GM10266 (cell line): ENCODE results near the gene CCDC77.

Experiments used
- DNase-seq: peaks from one replicate; pipeline ENCODE4 v3.0.0; 2012; ENCODE audit errors: extremely low spot score
- TF ChIP-seq, protein P1 (sequence below): IDR thresholded peaks from 2 replicates; pipeline ENCODE4 v1.5.1; 2012; ENCODE audit warnings: mild to moderate bottlenecking, low read depth; ENCODE audit not compliant: control insufficient read depth, insufficient read depth; ENCODE audit errors: missing control alignments

Gene CCDC77

GRCh38 chr12:462936-463705, 61.7 kb downstream of the CCDC77 start:
- no peak for DNase-seq
- TF ChIP-seq, protein P1, sequence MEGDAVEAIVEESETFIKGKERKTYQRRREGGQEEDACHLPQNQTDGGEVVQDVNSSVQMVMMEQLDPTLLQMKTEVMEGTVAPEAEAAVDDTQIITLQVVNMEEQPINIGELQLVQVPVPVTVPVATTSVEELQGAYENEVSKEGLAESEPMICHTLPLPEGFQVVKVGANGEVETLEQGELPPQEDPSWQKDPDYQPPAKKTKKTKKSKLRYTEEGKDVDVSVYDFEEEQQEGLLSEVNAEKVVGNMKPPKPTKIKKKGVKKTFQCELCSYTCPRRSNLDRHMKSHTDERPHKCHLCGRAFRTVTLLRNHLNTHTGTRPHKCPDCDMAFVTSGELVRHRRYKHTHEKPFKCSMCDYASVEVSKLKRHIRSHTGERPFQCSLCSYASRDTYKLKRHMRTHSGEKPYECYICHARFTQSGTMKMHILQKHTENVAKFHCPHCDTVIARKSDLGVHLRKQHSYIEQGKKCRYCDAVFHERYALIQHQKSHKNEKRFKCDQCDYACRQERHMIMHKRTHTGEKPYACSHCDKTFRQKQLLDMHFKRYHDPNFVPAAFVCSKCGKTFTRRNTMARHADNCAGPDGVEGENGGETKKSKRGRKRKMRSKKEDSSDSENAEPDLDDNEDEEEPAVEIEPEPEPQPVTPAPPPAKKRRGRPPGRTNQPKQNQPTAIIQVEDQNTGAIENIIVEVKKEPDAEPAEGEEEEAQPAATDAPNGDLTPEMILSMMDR, result no peak

- DNase-seq, result no peak
- TF ChIP-seq, protein P1, result no peak
Observed at GRCh38 chr12:464484-465267, 63.2 kb downstream of the CCDC77 start.

- TF ChIP-seq, protein P1, result no peak
- DNase-seq, result no peak
Observed at GRCh38 chr12:466039-466438, 64.6 kb downstream of the CCDC77 start.

- DNase-seq, result no peak
Observed at GRCh38 chr12:466762-467161, 65.3 kb downstream of the CCDC77 start.

GRCh38 chr12:467591-467990, 66.1 kb downstream of the CCDC77 start:
- DNase-seq, result no peak
- TF ChIP-seq, protein P1, result no peak

More at GRCh38 chr12:466762-467161, 65.3 kb downstream of the CCDC77 start:
- TF ChIP-seq, protein P1, result no peak

- DNase-seq, result no peak
Observed at GRCh38 chr12:468671-469389, 67.4 kb downstream of the CCDC77 start.

More at GRCh38 chr12:468671-469389, 67.4 kb downstream of the CCDC77 start:
- TF ChIP-seq, protein P1, result no peak
